ENCODE results near the gene CASZ1.
A peak's percentile ranks its signal among the peaks of the same experiment; 100 is the strongest.

The CASZ1 gene

GRCh38 chr1:10824821-10825540, 28.5 kb upstream of the CASZ1 start:
- H3K4me3 ChIP-seq = no peak overlapping the region
- peak overlapping the region in 15 of 21 experiments; percentile 12 to 78 (median 58) for H3K27ac ChIP-seq

GRCh38 chr1:10823000-10823401, 26.6 kb upstream of the CASZ1 start:
- Histone ChIP-seq H3K27ac (peak overlapping the region in 13 of 21 experiments; percentile 7 to 78 (median 38)), H3K4me3 (no peak overlapping the region)

- Histone ChIP-seq H3K4me3 (no peak overlapping the region), H3K27ac (no peak overlapping the region)
These were observed 24.9 kb upstream of the CASZ1 start for GRCh38 chr1:10821388-10821787.

- peak overlapping the region in 1 of 21 experiments; percentile 6 for H3K27ac ChIP-seq
These were observed 24.0 kb upstream of the CASZ1 start for GRCh38 chr1:10820422-10820821.

GRCh38 chr1:10819198-10819901, 22.9 kb upstream of the CASZ1 start:
- no peak overlapping the region for H3K4me3 ChIP-seq
- peak overlapping the region in 1 of 21 experiments; percentile 7 for H3K27ac ChIP-seq

More at GRCh38 chr1:10820422-10820821, 24.0 kb upstream of the CASZ1 start:
- H3K4me3 ChIP-seq = no peak overlapping the region

GRCh38 chr1:10818262-10819197, 22.1 kb upstream of the CASZ1 start:
- H3K4me3 ChIP-seq = no peak overlapping the region
- H3K27ac ChIP-seq = peak overlapping the region in 2 of 21 experiments; percentile 7 to 21

GRCh38 chr1:10816743-10817369, 20.4 kb upstream of the CASZ1 start:
- H3K4me3 ChIP-seq = no peak overlapping the region
- H3K27ac ChIP-seq = no peak overlapping the region

- H3K4me3 ChIP-seq = no peak overlapping the region
- no peak overlapping the region for H3K27ac ChIP-seq
These were observed 19.8 kb upstream of the CASZ1 start for GRCh38 chr1:10816233-10816632.

- Histone ChIP-seq H3K27ac (peak overlapping the region in 7 of 21 experiments; percentile 4 to 67 (median 29)), H3K4me3 (no peak overlapping the region)
These were observed 19.4 kb upstream of the CASZ1 start for GRCh38 chr1:10815858-10816195.

- H3K4me3 ChIP-seq = no peak overlapping the region
These were observed 18.8 kb upstream of the CASZ1 start for GRCh38 chr1:10814976-10815857.

GRCh38 chr1:10814312-10814711, 17.9 kb upstream of the CASZ1 start:
- no peak overlapping the region for H3K4me3 ChIP-seq
- H3K27ac ChIP-seq = no peak overlapping the region

More at GRCh38 chr1:10814976-10815857, 18.8 kb upstream of the CASZ1 start:
- peak overlapping the region in 8 of 21 experiments; percentile 4 to 67 (median 27) for H3K27ac ChIP-seq

- Histone ChIP-seq H3K27ac (no peak overlapping the region), H3K4me3 (no peak overlapping the region)
These were observed 17.4 kb upstream of the CASZ1 start for GRCh38 chr1:10813799-10814198.

- Histone ChIP-seq H3K27ac (no peak overlapping the region), H3K4me3 (no peak overlapping the region)
These were observed 16.0 kb upstream of the CASZ1 start for GRCh38 chr1:10812387-10812915.

- no peak overlapping the region for H3K4me3 ChIP-seq
- no peak overlapping the region for H3K27ac ChIP-seq
These were observed 12.0 kb upstream of the CASZ1 start for GRCh38 chr1:10808441-10808840.

- H3K27ac ChIP-seq = no peak overlapping the region
- no peak overlapping the region for H3K4me3 ChIP-seq
These were observed 10.5 kb upstream of the CASZ1 start for GRCh38 chr1:10806966-10807365.

- no peak overlapping the region for H3K4me3 ChIP-seq
- H3K27ac ChIP-seq = peak overlapping the region in 19 of 21 experiments; percentile 18 to 86 (median 68)
These were observed 7.8 kb upstream of the CASZ1 start for GRCh38 chr1:10803971-10804820.

GRCh38 chr1:10802944-10803715, 6.7 kb upstream of the CASZ1 start:
- Histone ChIP-seq H3K4me3 (no peak overlapping the region), H3K27ac (peak overlapping the region in 17 of 21 experiments; percentile 15 to 86 (median 68))

Data from skin epidermis (tissue), 12 donors.